Measurements from ENCODE around the gene CISH. TPM values are rescaled to one million over a fixed set of nuclear protein-coding genes. Genes with fewer than 3 reads are reported as not detected.
A peak's percentile ranks its signal among the peaks of the same experiment; 100 is the strongest.

The CISH gene
- total and polyA plus RNA-seq, 9 of the 15 experiments (the other 6 are each of a cell fraction or from before 2014, with no cell fraction given): 1.7 to 47.7 (median 18.3) TPM

GRCh38 chr3:50611464-50612233, at the start of gene CISH (continued):
- TF ChIP-seq ZNF407 (IDR thresholded peaks at IDR 0.05; ENCODE audit: low read depth) (no peak), ZNF354B (CRISPR knock-in tag; IDR thresholded peaks at IDR 0.05) (no peak), KLF1 (tag; IDR thresholded peaks at IDR 0.05) (no peak), DDX20 (tag; IDR thresholded peaks at IDR 0.05; ENCODE audit: low read depth) (no peak), TBL1XR1 (IDR thresholded peaks at IDR 0.05; ENCODE audit: low read length in 2 of 2) (peak in 1 of 2 experiments; percentile 67; a peak in 3 of 4 replicates), TBP (optimal IDR thresholded peaks at IDR 0.05; ENCODE audit: low read depth, low read length) (peak; percentile 75), PCBP1 (IDR thresholded peaks at IDR 0.05; ENCODE audit: low read depth, low read length, poor library complexity, severe bottlenecking) (no peak), STAT6 (CRISPR knock-in tag; IDR thresholded peaks at IDR 0.05) (no peak), ZBTB9 (CRISPR knock-in tag; IDR thresholded peaks at IDR 0.05) (peak; percentile 62; the same call in 1 of the 2 replicates), SRF (CRISPR knock-in tag; IDR thresholded peaks at IDR 0.05) (no peak), ZNF3 (CRISPR knock-in tag; IDR thresholded peaks at IDR 0.05) (no peak), PHTF2 (CRISPR knock-in tag; IDR thresholded peaks at IDR 0.05) (no peak)

Data from K562 (cell line).